Sigmoid colon (tissue), 7 donors: Measurements from ENCODE around the gene MYO9A. TPM values are rescaled to one million over a fixed set of nuclear protein-coding genes. Genes with fewer than 3 reads are reported as not detected.

ENCODE experiments used
- DNase-seq: peaks from one replicate; pipeline ENCODE4 v3.0.0-alpha.2; 2019
- H3K27ac ChIP-seq, 4 donors: fragments of 200-600 bp; sonication (generic); one replicate each; pipeline ENCODE4 v1.5.1; 2016 to 2019; ENCODE audit warnings: mild to moderate bottlenecking in 1 of 4
- H3K27me3 ChIP-seq, 3 donors: fragments of 200-600 bp; sonication (generic); one replicate each; pipeline ENCODE4 v1.5.1; 2019; ENCODE audit warnings: mild to moderate bottlenecking in 1 of 3
- H3K36me3 ChIP-seq, 4 donors: fragments of 200-600 bp; sonication (generic); one replicate each; pipeline ENCODE4 v1.5.1; 2016 to 2019
- H3K4me1 ChIP-seq, 4 donors: fragments of 200-600 bp; sonication (generic); one replicate each; pipeline ENCODE4 v1.5.1; 2017 to 2019
- H3K4me3 ChIP-seq, 4 donors: fragments of 200-600 bp; sonication (generic); one replicate each; pipeline ENCODE4 v1.5.1; 2017 to 2019; ENCODE audit warnings: mild to moderate bottlenecking in 2 of 4, moderate library complexity in 1 of 4
- H3K9me3 ChIP-seq, 4 donors: fragments of 200-600 bp in 3 of 4; sonication (generic) in 3 of 4; one replicate each; pipeline versions ENCODE4 v1.5.1 to v1.6.1; 2013 to 2019
- EP300 ChIP-seq, 4 donors: sonication (generic); formaldehyde crosslinking; IDR thresholded peaks; one replicate each; pipeline ENCODE4 v1.6.1; 2017; ENCODE audit warnings: antibody characterized with exemption in 4 of 4
- POLR2A ChIP-seq, 2 donors: fragments of 450-650 bp; IDR thresholded peaks; one replicate each; pipeline ENCODE4 v1.6.1; 2016; ENCODE audit warnings: antibody characterized with exemption in 2 of 2, mild to moderate bottlenecking in 2 of 2, moderate library complexity in 2 of 2
- POLR2AphosphoS5 ChIP-seq, 4 donors: sonication (generic); formaldehyde crosslinking; IDR thresholded peaks; one replicate each; pipeline ENCODE4 v1.6.1; 2017; ENCODE audit warnings: antibody characterized with exemption in 4 of 4
- WGBS, 2 donors: extraction: QIAGEN DNeasy Blood & Tissue Kit; methylation state at CpG; one replicate each; pipeline ENCODE4 v1.1.7; 2013; 5-methylcytosine and 5-hydroxymethylcytosine counted together
- intact Hi-C: fragments of 100-400 bp; cut with DNase I; formaldehyde crosslinking; loops from one replicate; pipeline ENCODE4 v1.15.1; 2023
- polyA plus RNA-seq, 3 donors: library from polyadenylated mRNA; stranded (reverse); fragments of 200-250 nt; gene quantifications; one replicate each; pipeline ENCODE4 v1.2.3, GENCODE V29; 2013
- total RNA-seq, 4 donors: library from RNA; depleted of rRNA; stranded (reverse); fragments of >200 nt; gene quantifications; one replicate each; pipeline ENCODE4 v1.1.0, GENCODE V29; 2016
- TF ChIP-seq, protein P1 (sequence below), 4 experiments: fragments of 450-650 bp in 3 of 4; fragments of 200-600 bp in 1 of 4; IDR thresholded peaks; one replicate each; pipeline ENCODE4 v1.5.1; 2016 to 2019; ENCODE audit warnings: antibody characterized with exemption in 4 of 4, mild to moderate bottlenecking in 3 of 4, moderate library complexity in 2 of 4
- donor health status: healthy with polysubstance abuse.
- donor health status: Bipolar disorder and iron deficiency.
- donor health status: healthy.

MYO9A gene
- total and polyA plus RNA-seq, 7 donors, result 3.0 to 80.0 (median 55.8) TPM

DNA sequence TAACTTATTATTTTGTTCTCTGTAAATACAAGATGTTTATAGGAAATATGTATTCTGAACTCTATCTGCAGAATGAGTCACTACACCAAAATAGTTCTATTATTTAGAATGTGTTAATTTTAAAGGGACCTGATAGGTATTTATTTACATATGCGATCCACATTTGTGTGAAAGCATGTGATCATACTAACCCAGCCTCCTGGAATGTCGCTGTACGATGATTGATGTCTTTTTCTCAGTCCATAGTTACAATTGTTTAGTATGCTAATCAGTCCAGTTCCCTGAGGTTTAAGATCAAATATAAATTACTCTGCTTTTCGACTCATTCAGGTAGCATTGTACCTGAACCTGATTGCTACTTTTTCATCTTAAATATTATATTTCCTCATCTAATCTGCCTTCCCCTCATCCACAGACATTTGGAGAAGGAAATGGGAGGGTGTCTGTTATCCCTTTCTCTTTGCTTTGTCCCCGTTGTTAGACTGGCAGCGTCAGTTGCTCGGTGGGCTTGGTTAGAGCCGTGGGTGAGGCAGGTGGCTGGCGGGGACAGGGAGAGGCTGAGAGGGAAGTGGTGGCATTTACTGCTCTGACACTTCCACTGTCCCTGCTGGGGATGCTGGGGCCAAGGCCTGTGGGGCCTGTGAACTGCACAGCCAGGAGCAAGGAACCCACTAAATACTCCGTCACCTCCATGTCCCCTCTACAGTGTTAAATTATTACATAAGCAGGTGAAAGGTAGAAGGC lies 335.4 kb downstream of the MYO9A start:
- TF ChIP-seq POLR2A (IDR thresholded peaks at IDR 0.05), result no peak
- TF ChIP-seq, protein P1, sequence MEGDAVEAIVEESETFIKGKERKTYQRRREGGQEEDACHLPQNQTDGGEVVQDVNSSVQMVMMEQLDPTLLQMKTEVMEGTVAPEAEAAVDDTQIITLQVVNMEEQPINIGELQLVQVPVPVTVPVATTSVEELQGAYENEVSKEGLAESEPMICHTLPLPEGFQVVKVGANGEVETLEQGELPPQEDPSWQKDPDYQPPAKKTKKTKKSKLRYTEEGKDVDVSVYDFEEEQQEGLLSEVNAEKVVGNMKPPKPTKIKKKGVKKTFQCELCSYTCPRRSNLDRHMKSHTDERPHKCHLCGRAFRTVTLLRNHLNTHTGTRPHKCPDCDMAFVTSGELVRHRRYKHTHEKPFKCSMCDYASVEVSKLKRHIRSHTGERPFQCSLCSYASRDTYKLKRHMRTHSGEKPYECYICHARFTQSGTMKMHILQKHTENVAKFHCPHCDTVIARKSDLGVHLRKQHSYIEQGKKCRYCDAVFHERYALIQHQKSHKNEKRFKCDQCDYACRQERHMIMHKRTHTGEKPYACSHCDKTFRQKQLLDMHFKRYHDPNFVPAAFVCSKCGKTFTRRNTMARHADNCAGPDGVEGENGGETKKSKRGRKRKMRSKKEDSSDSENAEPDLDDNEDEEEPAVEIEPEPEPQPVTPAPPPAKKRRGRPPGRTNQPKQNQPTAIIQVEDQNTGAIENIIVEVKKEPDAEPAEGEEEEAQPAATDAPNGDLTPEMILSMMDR (IDR thresholded peaks at IDR 0.05), result no peak
- Histone ChIP-seq H3K9me3 (no peaks in the 10 kb centered on the region), H3K36me3 (no peaks in the 10 kb centered on the region), H3K27me3 (no peaks in the 10 kb centered on the region), H3K4me3 (no peak overlapping the region), H3K27ac (no peak overlapping the region), H3K4me1 (no peaks in the 10 kb centered on the region)
- intact Hi-C loops, result no loop called here
- DNase-seq, result no peak
- WGBS, 2 donors, result 58 to 73% methylated on average over 10 of the region's 10 CpGs

GRCh38 chr15:71781965-71782265 lies 336.0 kb downstream of the MYO9A start:
- Histone ChIP-seq H3K27me3 (no peaks in the 10 kb centered on the region), H3K36me3 (no peaks in the 10 kb centered on the region), H3K9me3 (no peaks in the 10 kb centered on the region), H3K4me3 (no peak overlapping the region), H3K27ac (no peak overlapping the region), H3K4me1 (no peaks in the 10 kb centered on the region)
- WGBS, 2 donors, result 90 to 91% methylated on average over 8 of the region's 8 CpGs
- no peak for DNase-seq
- TF ChIP-seq EP300 (IDR thresholded peaks at IDR 0.05) (no peak), POLR2AphosphoS5 (IDR thresholded peaks at IDR 0.05) (no peak)
- intact Hi-C loops, result loop anchor here (2.0 kb wide), 1 partner anchor 373 kb away; no protein-coding TSS in a partner anchor

DNA sequence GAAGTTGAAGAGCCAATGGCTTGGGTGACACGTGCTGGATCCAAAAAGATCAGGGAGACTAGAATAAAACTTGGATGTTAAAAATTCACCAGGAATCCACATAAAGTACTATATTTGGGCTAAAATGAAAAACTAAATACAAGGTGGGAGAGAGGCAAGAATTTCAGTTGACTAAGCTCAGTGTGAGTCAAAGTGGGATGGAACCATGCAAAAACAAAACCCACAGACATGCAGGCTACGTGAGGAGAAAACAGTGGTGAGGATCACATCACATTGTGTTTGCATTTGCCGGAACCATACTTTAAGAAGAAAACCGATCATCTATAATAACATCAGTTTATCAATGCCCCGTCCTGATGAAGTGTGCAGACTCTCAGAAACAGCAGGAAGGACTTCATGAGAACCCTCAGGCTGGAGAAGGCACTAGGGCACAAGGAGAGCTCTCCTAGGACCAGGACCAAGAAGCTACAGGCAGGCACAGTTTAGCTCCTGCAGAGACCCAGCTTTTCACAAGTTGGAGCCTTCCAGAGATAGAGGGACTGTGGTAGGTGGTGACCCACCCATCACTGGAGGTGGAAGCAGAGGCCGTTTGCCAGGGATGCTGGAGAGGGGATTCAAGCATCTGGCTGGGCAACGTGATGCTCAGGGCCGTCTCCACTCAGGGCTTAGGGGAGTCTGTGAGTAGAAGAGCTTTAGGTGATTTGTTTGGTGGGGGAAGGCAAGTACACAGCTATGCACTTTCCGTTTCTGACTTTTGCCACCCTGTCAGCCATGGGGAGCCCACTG lies 336.6 kb downstream of the MYO9A start:
- H3K4me1 ChIP-seq, result no peaks in the 10 kb centered on the region
- 83 to 87% methylated on average over 9 of the region's 9 CpGs for WGBS, 2 donors
- H3K4me3 ChIP-seq, result no peak overlapping the region
- H3K27me3 ChIP-seq, result no peaks in the 10 kb centered on the region
- no peaks in the 10 kb centered on the region for H3K9me3 ChIP-seq
- H3K36me3 ChIP-seq, result no peaks in the 10 kb centered on the region
- TF ChIP-seq, protein P1 (IDR thresholded peaks at IDR 0.05), result no peak
- TF ChIP-seq EP300 (IDR thresholded peaks at IDR 0.05) (no peak), POLR2AphosphoS5 (IDR thresholded peaks at IDR 0.05) (no peak), POLR2A (IDR thresholded peaks at IDR 0.05) (no peak)
- no peak for DNase-seq
- H3K27ac ChIP-seq, result no peak overlapping the region
- intact Hi-C loops, result loop anchor here (2.0 kb wide), 1 partner anchor 373 kb away; no protein-coding TSS in a partner anchor

DNA sequence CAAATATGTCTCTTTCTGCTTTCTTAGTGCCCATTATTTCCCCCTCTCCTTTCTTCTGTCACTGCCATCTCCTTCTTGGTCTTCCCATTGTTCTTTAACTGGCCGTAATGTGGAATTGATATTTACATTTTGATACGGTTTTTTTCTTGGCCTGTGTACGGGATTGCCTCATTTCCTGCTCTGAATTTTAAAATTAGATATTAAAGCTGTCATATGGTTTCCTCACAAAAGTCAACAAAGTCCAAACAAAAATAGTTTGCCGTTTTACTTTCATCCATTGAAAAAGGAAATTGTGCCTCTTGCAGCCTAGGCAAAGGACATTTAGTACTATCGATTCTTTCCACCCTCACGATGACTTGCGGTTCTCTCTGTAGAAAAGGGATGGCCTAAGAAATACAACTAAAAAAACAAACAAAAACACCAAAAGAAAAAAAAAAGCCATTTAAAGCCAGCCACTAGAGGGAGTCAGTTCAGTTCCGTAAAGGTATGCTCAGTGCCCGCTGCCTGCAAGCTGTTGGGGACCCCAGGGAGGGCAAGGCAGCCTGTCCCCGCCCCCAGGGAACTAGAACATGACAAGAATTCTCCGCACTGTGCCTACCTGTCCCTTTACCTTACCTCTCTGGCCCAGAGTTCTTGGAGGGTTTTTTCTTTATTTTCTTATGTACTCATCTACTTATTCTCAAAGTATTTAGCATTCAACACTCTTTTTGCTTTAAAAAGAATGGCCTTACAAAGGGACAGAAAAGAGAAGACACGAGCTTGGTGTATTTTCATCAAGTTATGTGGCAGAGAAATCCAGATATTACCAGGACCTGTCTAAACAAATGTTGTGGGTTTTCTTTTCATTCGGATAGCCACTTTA lies 337.6 kb downstream of the MYO9A start:
- no peaks in the 10 kb centered on the region for H3K9me3 ChIP-seq
- DNase-seq, result no peak
- H3K27ac ChIP-seq, result no peak overlapping the region
- no peaks in the 10 kb centered on the region for H3K36me3 ChIP-seq
- intact Hi-C loops, result loop anchor here (2.0 kb wide), 1 partner anchor 374 kb away; no protein-coding TSS in a partner anchor
- no peak overlapping the region for H3K4me3 ChIP-seq
- TF ChIP-seq POLR2AphosphoS5 (IDR thresholded peaks at IDR 0.05), result no peak
- TF ChIP-seq, protein P1 (IDR thresholded peaks at IDR 0.05), result peak in 3 of 4 experiments; percentile 27 to 59 (median 48)
- TF ChIP-seq EP300 (IDR thresholded peaks at IDR 0.05), result no peak
- H3K27me3 ChIP-seq, result no peaks in the 10 kb centered on the region
- WGBS, 2 donors, result 19 to 20% methylated on average over 13 of the region's 13 CpGs
- no peaks in the 10 kb centered on the region for H3K4me1 ChIP-seq
